GM23248 (cell line): ENCODE data around the gene SOAT1. TPM values are rescaled to one million over a fixed set of nuclear protein-coding genes. Genes with fewer than 3 reads are reported as not detected.
A peak's percentile ranks its signal among the peaks of the same experiment; 100 is the strongest.

Experiments
- DNase-seq: peaks from one replicate; pipeline ENCODE4 v3.0.0-alpha.2; 2015
- H2AFZ ChIP-seq: fragments of 200-600 bp; sonication (generic); 2 replicates; pipeline ENCODE4 v1.6.1; 2016; ENCODE audit warnings: antibody characterized with exemption
- H3F3A ChIP-seq: fragments of 200-600 bp; sonication (generic); 2 replicates; pipeline ENCODE4 v1.6.1; 2016; ENCODE audit warnings: mild to moderate bottlenecking, antibody characterized with exemption, mixed run types; ENCODE audit not compliant: insufficient read depth
- H3K27ac ChIP-seq: fragments of 200-600 bp; sonication (generic); 2 replicates; pipeline ENCODE4 v1.5.1; 2016; ENCODE audit warnings: mild to moderate bottlenecking
- H3K27me3 ChIP-seq: fragments of 200-600 bp; sonication (generic); replicated peaks from 2 replicates; pipeline ENCODE4 v1.6.1; 2016; ENCODE audit warnings: mild to moderate bottlenecking; ENCODE audit not compliant: insufficient read depth
- H3K36me3 ChIP-seq: fragments of 200-600 bp; sonication (generic); 2 replicates; pipeline ENCODE4 v1.6.1; 2016; ENCODE audit warnings: low read depth, mild to moderate bottlenecking
- H3K4me1 ChIP-seq: fragments of 200-600 bp; sonication (generic); 2 replicates; pipeline ENCODE4 v1.6.1; 2016; ENCODE audit warnings: mild to moderate bottlenecking; ENCODE audit not compliant: insufficient read depth
- H3K4me2 ChIP-seq: fragments of 200-600 bp; sonication (generic); one replicate; pipeline ENCODE4 v1.6.1; 2016; ENCODE audit warnings: mild to moderate bottlenecking; ENCODE audit not compliant: unreplicated experiment
- H3K4me3 ChIP-seq: fragments of 200-600 bp; sonication (generic); 2 replicates; pipeline ENCODE4 v1.5.1; 2016; ENCODE audit warnings: mild to moderate bottlenecking
- H3K79me2 ChIP-seq: fragments of 200-600 bp; sonication (generic); 2 replicates; pipeline ENCODE4 v1.6.1; 2016; ENCODE audit warnings: mild to moderate bottlenecking; ENCODE audit not compliant: insufficient read depth
- H3K9ac ChIP-seq: fragments of 200-600 bp; sonication (generic); 2 replicates; pipeline ENCODE4 v1.6.1; 2016; ENCODE audit warnings: mild to moderate bottlenecking
- H3K9me2 ChIP-seq: fragments of 200-600 bp; sonication (generic); 2 replicates; pipeline ENCODE4 v1.6.1; 2016; ENCODE audit warnings: mixed run types, mild to moderate bottlenecking, moderate library complexity; ENCODE audit not compliant: insufficient read depth
- H3K9me3 ChIP-seq: fragments of 200-600 bp; sonication (generic); one replicate; pipeline ENCODE4 v1.6.1; 2017; ENCODE audit warnings: low read depth
- H4K20me1 ChIP-seq: fragments of 200-600 bp; sonication (generic); 2 replicates; pipeline ENCODE4 v1.6.0; 2016; ENCODE audit not compliant: insufficient read depth
- EZH2 ChIP-seq: fragments of 200-600 bp; sonication (generic); IDR thresholded peaks from 2 replicates; pipeline ENCODE4 v1.6.1; 2018; ENCODE audit warnings: antibody characterized with exemption, mild to moderate bottlenecking; ENCODE audit not compliant: insufficient read depth, poor library complexity, severe bottlenecking
- EZH2phosphoT487 ChIP-seq: fragments of 200-600 bp; sonication (generic); IDR thresholded peaks from 2 replicates; pipeline ENCODE4 v1.6.1; 2018; ENCODE audit warnings: antibody characterized with exemption, moderate library complexity, mild to moderate bottlenecking, low read depth; ENCODE audit not compliant: insufficient read depth
- WGBS, 2 experiments: methylation state at CpG; one replicate each; pipeline ENCODE4 v1.1.6; 2015 to 2017; ENCODE audit warnings: low lambda C conversion rate in 2 of 2, low coverage in 1 of 2; ENCODE audit errors: missing lambda C conversion rate in 2 of 2; 5-methylcytosine and 5-hydroxymethylcytosine counted together
- in situ Hi-C: fragments of 300-500 bp; cut with MboI; formaldehyde crosslinking; loops from 2 replicates; pipeline ENCODE4 v1.15.0; 2020
- polyA plus RNA-seq: library from polyadenylated mRNA; unstranded; fragments of >200 nt; fragmentation: Nextera tagmentation; extraction: Ambion mirVana; gene quantifications from 2 replicates; pipeline ENCODE4 v1.2.1, GENCODE V29; 2016
- total RNA-seq: library from RNA; depleted of rRNA; stranded (reverse); fragments of >200 nt; shearing (Covaris generic); gene quantifications from 2 replicates; pipeline ENCODE4 v1.2.3, GENCODE V29; 2014

SOAT1 gene
- total and polyA plus RNA-seq, 2 experiments from 2014 or later, result 22.4 to 70.2 TPM

DNA sequence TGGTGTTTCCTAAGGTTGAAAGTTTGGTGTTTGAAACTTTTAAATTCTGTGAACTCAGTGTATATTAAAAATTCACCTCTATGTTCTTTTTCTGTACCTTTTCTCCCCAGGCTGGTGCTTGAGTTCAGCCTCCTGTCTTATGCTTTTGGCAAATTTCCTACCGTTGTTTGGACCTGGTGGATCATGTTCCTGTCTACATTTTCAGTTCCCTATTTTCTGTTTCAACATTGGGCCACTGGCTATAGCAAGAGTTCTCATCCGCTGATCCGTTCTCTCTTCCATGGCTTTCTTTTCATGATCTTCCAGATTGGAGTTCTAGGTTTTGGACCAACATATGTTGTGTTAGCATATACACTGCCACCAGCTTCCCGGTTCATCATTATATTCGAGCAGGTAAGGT, 47.3 kb downstream of the SOAT1 start:
- TF ChIP-seq EZH2phosphoT487, result no peak
- TF ChIP-seq EZH2, result no peak
- H3K36me3 ChIP-seq, result peaks cover 26% of the 10 kb centered on the region

GRCh38 chr1:179341943-179342547, 48.4 kb downstream of the SOAT1 start:
- H3K27ac ChIP-seq, result no peak overlapping the region
- DNase-seq, result no peak
- H3K27me3 ChIP-seq, result no peaks in the 10 kb centered on the region
- no peaks in the 10 kb centered on the region for H3K9me3 ChIP-seq
- WGBS, 2 experiments, result 82 to 85% methylated on average over 4 of the region's 4 CpGs
- no peak overlapping the region for H3K4me2 ChIP-seq
- no peaks in the 10 kb centered on the region for H4K20me1 ChIP-seq
- H3K9me2 ChIP-seq, result no peaks in the 10 kb centered on the region
- no peak overlapping the region for H2AFZ ChIP-seq
- no peaks in the 10 kb centered on the region for H3K4me1 ChIP-seq
- in situ Hi-C loops, result loop anchor here (25.0 kb wide), 1 partner anchor 255 kb away; the partner anchor contains the start of gene TOR3A
- no peaks in the 10 kb centered on the region for H3K79me2 ChIP-seq
- TF ChIP-seq EZH2phosphoT487 (no peak), EZH2 (no peak)
- H3F3A ChIP-seq, result no peaks in the 10 kb centered on the region
- H3K9ac ChIP-seq, result no peak overlapping the region
- peaks cover 31% of the 10 kb centered on the region for H3K36me3 ChIP-seq
- H3K4me3 ChIP-seq, result no peak overlapping the region

More for the DNA sequence above, 47.3 kb downstream of the SOAT1 start:
- no peak overlapping the region for H3K4me3 ChIP-seq
- no peaks in the 10 kb centered on the region for H4K20me1 ChIP-seq
- H2AFZ ChIP-seq, result no peak overlapping the region
- WGBS, 2 experiments, result 98 to 100% methylated on average over 5 of the region's 5 CpGs
- no peaks in the 10 kb centered on the region for H3K4me1 ChIP-seq
- in situ Hi-C loops, result loop anchor here (25.0 kb wide), 1 partner anchor 254 kb away; the partner anchor contains the start of gene TOR3A
- H3K79me2 ChIP-seq, result no peaks in the 10 kb centered on the region
- no peaks in the 10 kb centered on the region for H3K9me3 ChIP-seq
- no peak overlapping the region for H3K4me2 ChIP-seq
- no peak overlapping the region for H3K27ac ChIP-seq
- no peak for DNase-seq
- no peaks in the 10 kb centered on the region for H3K27me3 ChIP-seq
- H3K9ac ChIP-seq, result no peak overlapping the region
- no peaks in the 10 kb centered on the region for H3F3A ChIP-seq
- no peaks in the 10 kb centered on the region for H3K9me2 ChIP-seq

DNA sequence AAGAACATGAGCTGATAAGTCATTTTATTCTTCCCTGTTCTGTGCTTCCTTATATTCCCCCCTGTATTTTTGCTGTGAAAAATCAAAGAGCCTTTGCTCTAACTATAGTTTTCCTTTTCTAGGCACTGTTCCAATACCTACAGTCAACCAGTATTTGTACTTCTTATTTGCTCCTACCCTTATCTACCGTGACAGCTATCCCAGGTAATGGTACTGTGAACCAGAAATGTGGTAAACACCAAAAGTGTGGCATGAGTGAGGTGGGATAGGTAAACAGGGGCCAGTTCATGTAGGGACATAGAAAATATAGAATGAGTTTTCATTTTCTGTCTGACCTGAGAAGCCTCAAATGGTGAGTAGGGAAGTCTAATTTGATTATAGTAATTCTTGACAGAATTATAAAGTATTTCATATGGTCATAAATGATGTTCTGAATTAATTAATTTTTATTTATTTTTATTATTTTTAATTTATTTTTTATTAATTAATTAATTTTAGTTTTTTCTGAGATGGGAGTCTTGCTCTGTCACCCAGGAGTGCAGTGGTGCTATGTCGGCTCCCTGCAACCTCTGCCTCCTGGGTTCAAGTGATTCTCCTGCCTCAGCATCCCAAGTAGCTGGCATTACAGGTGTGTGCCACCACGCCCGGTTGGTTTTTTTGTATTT, 49.3 kb downstream of the SOAT1 start:
- no peak for DNase-seq
- H4K20me1 ChIP-seq, result no peaks in the 10 kb centered on the region
- H2AFZ ChIP-seq, result no peak overlapping the region
- H3K4me1 ChIP-seq, result no peaks in the 10 kb centered on the region
- peaks cover 37% of the 10 kb centered on the region for H3K36me3 ChIP-seq
- no peaks in the 10 kb centered on the region for H3K27me3 ChIP-seq
- no peaks in the 10 kb centered on the region for H3K9me3 ChIP-seq
- no peak overlapping the region for H3K4me2 ChIP-seq
- no peak overlapping the region for H3K4me3 ChIP-seq
- H3K9ac ChIP-seq, result no peak overlapping the region
- no peaks in the 10 kb centered on the region for H3F3A ChIP-seq
- no peaks in the 10 kb centered on the region for H3K9me2 ChIP-seq
- H3K27ac ChIP-seq, result no peak overlapping the region
- WGBS, 2 experiments, result 96 to 97% methylated on average over 4 of the region's 4 CpGs
- in situ Hi-C loops, result loop anchor here (25.0 kb wide), 1 partner anchor 256 kb away; the partner anchor contains the start of gene TOR3A
- no peak for TF ChIP-seq EZH2
- no peak for TF ChIP-seq EZH2phosphoT487
- H3K79me2 ChIP-seq, result no peaks in the 10 kb centered on the region

- DNase-seq, result peak; percentile 17
- no peak overlapping the region for H3K4me3 ChIP-seq
- H3F3A ChIP-seq, result peaks cover 13% of the 10 kb centered on the region
- 74 to 77% methylated on average over 3 of the region's 3 CpGs for WGBS, 2 experiments
- no peak overlapping the region for H3K9ac ChIP-seq
- H3K27me3 ChIP-seq, result no peaks in the 10 kb centered on the region
- in situ Hi-C loops, result loop anchor here (25.0 kb wide), 1 partner anchor 814 kb away; no protein-coding TSS in a partner anchor
- H3K4me1 ChIP-seq, result peaks cover 12% of the 10 kb centered on the region
- no peaks in the 10 kb centered on the region for H3K9me3 ChIP-seq
- no peak overlapping the region for H3K27ac ChIP-seq
- no peak overlapping the region for H2AFZ ChIP-seq
- TF ChIP-seq EZH2phosphoT487 (no peak), EZH2 (no peak)
- H3K36me3 ChIP-seq, result peaks cover 39% of the 10 kb centered on the region; the same call in 1 of the 2 replicates
- no peak overlapping the region for H3K4me2 ChIP-seq
- no peaks in the 10 kb centered on the region for H4K20me1 ChIP-seq
- H3K79me2 ChIP-seq, result no peaks in the 10 kb centered on the region
- no peaks in the 10 kb centered on the region for H3K9me2 ChIP-seq
Observed at GRCh38 chr1:179351281-179351680, 57.7 kb downstream of the SOAT1 start.
